GM18499 (cell line): Measurements from ENCODE around the gene DHRS3.
"Not testable (repeated sequence)": the region's sequence is repeated elsewhere in the genome, so short reads cannot be mapped to it uniquely, and the experiment has no call there.

Experiments used
- ATAC-seq: cut with Tn5 transposase; IDR thresholded peaks from one replicate; pipeline ENCODE4 v1.9.1; 2021; ENCODE audit warnings: moderate number of reproducible peaks; ENCODE audit not compliant: insufficient read depth, unreplicated experiment

Gene DHRS3

DNA sequence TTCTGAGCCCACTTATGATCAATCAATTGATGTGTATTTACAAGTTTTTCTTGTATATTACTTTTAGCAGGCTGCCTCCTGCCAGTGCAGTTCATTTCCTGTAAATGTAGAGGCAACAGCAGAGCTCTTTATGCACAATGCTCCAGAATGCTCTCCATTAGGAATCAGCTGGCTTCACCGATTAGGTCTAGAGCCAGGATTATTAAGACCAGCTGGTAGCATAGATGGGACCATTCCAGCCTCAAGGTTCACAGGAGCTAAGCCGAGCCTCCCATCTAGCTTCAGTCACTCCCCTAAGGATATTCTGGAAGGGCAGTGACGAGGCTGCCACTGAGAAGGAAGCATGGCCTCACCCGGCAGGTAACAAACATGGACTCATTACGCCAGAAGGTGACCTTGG is 36.8 kb downstream of the DHRS3 start:
- ATAC-seq, result no peak

DNA sequence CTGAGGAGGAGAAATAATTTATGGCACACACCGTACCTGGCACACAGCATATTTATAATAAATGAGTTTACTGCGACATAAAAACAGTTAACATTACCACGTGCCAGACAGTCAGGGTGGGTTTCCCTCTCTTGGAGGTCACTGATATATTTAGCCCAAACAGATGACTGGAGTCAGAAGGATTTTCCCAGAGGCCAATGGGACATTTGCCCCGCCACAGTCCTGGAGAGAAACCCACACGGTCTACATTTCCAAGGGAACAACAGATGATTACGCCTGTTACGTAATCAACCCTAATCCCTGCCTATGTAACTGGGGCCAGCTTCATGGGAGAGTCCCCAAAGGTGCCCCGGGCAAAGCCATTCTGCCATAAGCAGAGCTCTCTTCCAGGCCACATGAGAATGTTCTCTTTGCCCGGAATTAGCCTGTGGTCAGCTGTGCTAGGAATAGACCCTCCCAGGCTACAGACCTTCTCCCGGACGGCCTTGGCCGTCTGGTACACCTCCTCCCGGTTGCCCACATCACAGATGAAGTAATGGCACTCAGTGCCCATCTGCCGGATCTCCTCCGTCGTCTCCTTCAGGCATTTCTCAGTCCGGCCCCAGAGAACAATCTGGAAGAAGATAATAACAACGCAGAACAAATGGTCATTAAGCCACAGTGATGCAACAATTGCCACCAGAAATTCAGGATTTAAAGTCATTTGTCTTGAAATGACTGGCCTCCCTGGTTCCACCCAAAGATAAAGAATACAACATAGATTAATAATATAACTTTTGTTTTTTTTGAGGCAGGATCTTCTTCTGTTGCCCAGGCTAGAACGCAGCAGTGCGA is 37.7 kb downstream of the DHRS3 start:
- ATAC-seq, result no peak

DNA sequence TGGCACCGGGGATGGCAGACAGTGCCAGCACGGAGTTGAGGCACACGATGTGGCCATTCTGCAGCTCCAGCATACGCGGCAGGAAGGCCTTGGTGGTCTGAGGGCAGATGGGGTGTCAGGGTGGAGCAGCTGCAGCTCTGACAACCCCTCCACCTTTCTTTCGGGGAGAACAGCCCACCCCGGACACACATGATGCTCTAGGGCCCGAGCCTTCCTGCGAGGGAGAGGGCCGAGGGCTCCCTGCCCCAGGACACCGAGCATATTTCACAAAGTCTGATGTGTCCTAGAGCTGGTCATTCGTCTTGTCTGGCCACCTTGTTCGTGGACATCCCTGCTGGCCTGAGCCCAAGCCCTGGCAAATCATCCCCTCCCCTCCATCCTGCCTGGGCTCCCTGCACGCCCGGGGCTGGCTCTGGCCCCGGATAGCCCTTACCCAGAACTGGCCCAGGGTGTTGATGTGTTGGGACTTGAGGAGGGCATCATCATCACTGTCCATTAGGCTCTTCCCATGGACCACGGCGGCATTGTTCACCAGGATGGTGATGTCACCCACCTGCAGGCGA is 39.1 kb downstream of the DHRS3 start:
- ATAC-seq, result no peak

DNA sequence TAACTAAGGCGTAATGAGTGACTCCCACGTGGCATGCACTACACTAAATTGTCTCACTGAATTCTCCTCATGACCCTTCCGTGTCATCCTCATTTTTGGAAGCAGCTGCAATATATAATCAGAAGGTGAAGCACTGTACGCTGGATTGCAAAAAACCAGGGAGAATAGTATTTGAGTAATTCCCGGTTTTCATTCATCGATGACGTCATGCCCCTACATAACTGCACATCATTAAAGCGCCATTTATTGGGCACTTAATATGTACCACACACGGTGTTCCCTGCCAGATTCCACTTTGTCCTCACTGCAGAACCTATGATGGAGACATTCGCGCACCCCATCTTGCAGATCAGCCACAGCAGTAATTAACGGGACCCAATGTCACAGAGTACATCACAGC is 41.0 kb downstream of the DHRS3 start:
- no peak for ATAC-seq

DNA sequence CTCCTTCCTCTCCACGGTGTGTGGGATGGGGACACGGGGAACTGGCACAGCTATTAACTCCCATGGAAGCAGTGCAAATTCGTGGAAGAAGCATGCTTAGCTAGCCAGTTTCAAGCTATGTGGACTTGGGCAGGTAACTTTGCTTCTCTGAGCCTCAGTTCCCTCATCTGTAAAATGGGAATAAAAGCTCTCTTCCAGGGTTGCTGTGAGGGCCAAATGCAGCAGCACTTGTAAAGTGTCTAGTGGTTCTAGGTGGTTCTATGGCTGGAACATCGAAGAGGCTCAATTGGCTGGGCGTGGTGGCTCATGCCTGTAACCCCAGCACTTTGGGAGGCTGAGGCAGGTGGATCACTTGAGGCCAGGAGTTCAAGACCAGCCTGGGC is 43.3 kb downstream of the DHRS3 start:
- ATAC-seq, result no peak

DNA sequence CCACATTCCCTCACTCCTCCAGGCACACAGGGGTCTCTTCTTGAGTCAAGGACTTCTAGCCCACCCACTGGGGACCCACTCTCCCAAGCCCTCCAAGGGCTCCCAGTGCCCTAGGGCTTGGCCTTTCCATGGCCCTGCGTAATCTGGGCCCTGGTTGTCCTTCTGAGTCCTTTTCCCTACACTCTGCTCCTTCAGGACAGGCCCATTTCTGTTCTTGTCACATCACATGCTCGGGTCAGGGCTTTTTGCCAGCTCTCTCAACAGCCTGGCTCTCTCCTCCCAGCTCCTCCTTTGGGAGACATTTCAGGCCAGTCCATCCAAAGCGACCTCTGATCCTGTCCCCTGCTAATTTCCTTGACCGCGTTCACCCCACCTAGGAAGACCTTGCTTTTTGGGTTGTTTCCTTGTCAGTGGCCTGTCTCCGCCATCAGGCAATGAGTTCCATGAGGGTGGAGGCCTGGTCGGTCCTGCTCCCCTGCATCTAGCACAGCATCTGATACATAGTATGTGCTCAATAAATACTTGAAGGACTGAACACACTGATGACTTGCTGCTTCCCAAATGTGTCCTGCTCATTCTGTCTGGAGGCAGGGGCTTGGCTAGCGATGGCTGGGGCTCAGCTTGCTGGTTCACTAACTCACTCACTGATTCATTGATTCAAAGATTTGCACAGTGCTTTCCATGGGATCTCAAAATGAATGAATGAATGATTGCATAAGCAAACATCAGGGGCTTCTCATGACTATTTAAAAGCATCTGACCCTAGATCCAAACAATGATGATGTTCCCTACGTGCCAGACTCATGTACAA is 44.8 kb downstream of the DHRS3 start:
- no peak for ATAC-seq

DNA sequence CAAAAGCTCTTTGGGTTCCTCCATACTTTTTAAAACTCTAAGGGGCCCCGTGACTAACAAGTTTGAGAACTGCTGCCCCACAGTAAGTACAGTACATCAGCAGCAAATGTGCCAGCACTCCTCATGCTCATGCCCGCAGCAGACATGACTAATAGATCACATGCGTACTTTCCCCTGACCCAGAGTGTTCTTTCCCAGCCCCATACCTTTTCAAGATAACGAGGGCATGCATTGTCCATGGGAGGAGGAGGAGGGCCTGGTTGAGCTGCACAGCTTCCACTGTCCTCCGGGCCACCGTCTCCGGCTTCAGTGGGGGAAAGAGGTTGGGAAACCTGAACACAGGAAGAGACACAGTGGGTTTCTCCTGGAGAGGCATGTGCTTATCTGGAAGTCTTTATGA is 45.5 kb downstream of the DHRS3 start:
- ATAC-seq, result no peak

DNA sequence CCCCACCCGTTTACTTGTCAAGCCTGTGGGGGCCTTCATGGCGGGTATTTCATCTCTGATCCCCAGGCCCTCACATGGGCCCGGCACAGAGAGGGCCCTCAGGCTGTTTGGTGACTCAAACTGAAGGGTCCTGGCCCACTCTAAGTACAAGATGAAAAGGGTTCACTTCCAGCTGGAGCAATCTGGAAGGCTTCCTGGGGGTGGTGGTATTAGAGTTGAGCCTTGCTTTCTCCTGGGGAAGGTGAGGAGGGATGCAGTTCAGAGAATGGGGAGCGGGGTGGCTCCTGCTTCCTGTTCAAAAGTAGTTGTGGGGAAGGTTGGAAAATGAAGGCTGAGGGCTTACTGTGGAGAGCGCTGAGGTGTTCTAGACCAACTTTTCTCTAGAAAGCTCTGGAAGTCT is 47.7 kb downstream of the DHRS3 start:
- ATAC-seq, result no peak

DNA sequence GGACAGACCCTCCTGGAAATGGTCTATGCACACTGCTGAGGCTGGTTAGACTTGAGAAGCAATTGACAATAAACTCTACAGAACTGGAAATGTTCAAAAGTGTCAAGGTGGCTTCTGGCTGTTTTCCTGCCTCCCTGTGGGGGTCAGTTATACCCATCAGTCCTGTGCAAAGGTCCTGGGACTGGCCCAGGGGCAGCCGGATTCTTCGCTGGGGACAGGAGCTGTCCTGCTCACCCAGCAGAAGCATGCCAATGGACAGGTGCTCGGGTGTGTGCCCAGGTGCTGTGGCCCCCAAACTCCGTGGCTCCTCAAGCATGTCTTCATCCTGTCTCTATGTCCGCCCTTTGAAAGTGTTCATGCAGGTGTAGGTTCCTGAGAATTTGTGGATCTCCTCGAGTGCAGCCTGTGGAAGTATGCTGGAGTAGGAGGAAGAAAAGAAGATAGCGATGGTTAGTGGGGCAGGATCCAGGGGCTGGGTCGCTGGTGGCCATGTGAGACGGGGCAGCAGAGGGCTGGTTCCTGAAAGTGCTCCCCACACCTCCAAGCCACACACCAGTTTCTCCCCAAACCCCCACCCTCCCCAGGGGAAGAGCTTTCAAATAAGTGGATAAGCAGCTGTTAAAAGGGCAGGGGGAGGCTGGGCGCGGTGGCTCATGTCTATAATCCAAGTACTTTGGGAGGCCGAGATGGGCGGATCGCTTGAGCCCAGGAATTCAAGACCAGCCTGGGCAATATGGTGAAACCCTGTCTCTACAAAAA is 49.8 kb downstream of the DHRS3 start:
- ATAC-seq, result no peak

DNA sequence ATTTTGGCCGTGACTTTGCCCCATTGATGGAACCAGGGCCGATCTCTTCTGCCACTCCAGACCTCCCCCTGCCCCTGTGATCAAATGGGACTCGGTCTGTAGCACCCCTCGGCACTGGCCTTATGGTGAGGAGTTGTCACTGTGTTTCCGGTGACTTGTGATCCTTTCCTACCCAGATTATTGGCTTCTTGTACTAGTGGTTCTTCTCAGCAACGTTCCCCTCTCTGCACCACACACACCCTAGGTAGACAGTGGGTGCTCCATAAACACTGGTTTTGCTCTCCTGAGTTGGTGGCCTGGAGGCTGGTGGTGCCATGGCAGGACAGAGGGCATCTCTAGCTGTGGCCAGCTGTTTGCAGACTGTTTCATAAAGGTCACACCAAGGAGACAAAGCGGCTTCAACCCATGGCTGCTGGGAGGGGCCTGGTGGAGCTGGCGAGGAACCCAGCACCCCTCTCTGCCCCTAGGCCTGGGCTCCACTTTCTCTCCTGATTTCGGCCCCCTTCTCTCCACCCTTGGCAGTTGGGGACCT is 50.7 kb downstream of the DHRS3 start:
- ATAC-seq, result no peak

DNA sequence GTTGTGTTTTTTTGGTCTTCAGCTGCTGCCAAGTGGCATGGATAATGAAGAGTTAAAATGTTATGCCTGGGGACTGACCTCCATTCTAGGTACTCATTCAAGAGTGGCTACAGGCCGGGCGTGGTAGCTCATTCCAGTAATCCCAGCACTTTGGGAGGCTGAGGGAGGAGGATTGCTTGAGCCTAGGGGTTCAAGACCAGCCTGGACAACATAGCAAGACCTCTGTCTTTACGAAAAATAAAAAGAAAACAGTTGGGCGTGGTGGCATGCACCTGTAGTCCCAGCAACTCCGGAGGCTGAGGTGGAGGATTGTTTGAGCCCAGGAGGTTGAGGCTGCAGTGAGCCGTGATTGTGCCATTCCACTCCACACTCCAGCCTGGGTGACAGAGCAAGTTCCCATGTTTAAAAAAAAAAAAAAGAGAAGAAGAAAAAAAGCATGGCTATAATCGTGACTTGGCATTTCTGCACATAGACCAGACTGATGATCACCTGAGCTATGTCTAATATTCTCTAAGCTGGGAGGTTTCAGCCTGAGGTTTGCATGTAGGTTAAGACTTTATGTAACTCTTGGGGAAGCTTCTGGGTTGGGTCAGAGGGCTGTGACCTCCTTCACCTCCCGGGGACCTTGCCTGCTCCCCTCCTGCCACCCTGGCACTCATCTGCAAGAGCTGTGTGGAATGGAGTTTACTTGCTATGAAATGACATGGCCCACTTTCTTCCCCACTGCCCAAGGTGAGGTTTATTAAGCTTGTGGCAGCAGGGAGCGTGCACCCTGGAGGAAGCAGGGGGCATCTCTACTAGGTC is 51.3 kb downstream of the DHRS3 start:
- ATAC-seq, result no peak

DNA sequence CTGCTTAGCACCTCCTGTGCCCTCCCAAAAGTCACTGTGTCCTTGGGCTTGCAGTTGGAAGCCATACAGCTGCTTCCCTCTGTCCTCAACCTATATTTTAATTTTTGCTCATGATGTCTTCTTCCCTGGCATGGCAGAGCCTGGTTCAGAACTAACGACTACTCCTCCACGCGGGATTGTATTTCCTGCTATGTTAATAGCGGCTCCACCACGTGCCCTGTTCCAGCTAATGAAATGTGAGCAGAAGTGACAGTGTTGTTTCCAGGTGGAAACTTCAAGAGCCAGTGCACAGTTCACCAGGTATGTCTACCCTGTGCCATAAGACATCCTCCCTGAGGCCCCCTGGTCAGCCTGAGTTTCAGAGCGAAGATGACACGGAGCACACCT is 52.1 kb downstream of the DHRS3 start:
- ATAC-seq, result no peak

DNA sequence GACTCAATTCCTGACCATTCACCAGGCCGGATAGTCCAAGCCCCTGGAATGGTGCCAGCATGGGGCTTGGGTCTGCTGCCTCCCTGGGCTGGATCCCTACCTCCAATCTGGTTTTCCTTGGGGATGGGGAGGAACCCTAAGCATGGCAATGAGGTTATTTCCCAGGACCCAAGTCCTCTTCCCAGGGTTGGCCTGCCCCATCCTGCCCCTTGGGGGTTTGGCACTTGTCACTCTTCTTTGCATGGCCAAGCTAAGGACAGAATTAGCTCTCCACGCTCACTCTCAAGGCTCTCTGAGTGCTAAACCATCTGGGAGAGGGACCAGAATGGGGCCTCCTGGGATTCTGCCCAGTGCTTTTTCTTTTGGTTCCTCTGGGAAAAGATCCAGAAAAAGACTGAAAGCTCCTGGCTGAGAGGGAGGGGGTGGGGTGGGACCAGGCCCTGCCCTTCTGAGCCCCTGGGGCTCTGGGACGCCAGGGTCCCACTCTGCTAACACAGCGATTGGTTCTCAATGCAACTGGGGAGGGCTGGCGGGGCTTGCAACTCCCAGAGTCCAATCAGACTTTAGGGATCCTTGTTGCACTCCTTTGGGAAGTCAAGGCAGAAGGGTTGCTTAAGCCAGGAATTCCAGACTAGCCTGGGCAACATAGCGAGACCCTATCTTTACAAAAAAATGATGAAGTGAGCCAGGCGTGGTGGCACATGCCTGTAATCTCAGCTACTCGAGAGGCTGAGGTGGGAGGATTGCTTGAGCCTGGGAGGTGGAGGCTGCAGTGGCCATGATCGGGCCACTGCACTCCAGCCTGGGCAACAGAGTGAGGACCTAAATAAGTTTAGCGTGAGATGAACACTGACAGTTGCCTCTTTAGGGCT is 52.7 kb downstream of the DHRS3 start:
- ATAC-seq, result no peak

DNA sequence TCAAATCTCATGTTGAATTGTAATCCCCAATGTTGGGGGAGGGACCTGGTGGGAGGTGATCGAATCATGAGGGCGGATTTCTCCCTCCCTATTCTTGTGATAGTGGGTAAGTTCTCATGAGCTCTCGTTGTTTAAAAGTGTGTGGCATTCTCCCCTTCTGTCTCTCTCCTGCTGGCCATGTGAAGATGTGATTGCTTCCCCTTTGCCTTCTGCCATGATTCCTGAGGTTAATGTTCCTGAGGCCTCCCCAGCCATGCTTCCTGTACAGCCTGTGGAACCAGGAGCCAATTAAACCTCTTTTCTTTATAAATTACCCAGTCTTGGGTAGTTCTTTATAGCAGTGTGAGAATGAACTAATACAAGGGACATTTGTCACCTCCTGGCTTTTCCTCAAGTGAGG is 53.8 kb downstream of the DHRS3 start:
- not testable (repeated sequence) for ATAC-seq

DNA sequence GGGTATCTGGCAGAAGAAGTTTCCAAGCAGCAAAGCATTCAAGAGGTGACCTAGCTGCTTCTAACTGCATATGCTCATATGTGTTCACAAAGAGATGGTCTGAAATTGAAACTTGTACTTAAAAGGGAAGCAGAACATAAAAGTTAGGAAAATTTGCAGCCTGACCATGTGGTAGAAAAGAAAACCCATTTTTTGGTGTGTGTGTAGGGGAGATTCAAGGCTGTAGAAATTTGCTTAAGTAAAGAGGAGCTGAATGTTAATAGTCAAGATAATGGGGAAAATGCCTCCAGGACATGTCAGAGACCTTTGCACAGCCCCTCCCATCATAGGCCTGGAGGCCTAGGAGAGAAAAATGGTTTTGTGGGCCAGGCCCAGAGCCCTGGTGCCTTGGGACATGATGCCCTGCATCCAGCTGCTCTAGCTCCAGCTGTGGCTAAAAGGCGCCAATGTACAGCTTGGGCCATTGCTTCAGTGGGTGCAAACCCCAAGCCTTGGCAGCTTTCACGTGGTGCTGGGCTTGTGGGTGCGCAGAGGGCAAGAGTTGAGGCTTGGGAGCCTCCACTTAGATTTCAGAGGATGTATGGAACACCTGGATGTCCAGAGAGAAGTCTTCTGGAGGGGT is 54.9 kb downstream of the DHRS3 start:
- ATAC-seq, result no peak

DNA sequence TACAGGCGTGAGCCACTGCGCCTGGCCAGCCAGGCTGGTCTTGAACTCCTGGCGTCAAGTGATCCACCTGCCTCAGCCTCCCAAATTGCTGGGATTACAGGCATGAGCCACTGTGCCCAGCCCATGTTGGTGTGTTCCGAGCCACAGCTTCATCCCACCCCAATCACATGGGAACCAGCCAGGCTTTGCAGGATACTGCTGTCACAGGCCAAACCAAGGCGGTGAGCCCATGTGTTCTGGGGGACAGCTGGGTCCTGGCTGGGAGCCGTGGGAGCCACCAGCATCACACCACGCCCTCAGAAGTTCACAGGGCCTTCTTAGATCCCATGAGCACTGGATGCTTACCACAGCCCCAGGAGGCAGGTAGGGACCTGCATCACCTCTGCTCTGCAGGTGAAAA is 56.9 kb downstream of the DHRS3 start:
- no peak for ATAC-seq

DNA sequence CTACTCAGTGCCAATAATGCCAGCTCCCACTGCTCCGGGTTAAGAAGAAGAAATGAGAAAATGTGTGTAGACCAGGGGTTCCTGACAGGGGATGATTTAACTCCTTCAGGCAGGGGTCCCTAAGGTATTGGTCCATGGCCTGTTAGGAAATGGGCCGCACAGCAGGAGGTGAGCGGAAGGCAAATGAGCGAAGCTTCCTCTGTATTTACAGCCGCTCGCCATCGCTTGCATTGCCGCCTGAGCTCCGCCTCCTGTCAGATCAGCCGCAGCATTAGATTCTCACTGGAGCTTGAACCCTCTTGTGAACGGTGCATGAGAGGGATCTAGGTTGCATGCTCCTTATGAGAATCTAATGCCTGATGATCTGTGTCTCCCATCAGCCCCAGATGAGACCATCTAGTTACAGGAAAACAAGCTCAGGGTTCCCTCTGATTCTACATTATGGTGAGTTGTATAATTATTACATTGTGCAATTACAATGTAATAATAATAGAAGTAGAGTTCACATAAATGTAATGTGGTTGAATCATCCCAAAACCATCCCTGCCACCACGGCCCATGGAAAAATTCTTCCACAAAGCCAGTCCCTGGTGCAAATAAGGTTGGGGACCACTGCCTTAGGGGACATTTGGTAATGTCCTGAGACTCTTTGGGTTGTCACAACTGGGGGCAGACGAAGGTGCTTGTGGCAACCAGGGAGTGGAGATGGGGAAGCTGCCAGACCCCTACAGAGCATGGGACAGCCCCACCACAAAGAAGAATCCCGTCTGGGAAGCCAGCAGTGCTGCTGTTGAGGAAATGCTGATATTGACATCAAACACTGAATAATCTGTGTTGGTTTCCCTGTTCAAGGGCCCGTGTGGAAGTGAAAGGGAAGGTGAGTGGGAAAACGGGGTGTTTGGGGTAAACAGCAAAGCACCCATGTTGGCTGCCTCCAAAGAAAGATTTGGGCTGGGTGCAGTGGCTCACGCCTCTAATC is 60.8 kb downstream of the DHRS3 start:
- ATAC-seq, result no peak
